Pancreas (tissue), 10 donors: ENCODE data around the gene GALP. TPM values are rescaled to one million over a fixed set of nuclear protein-coding genes. Genes with fewer than 3 reads are reported as not detected.
A peak's percentile ranks its signal among the peaks of the same experiment; 100 is the strongest.

Experiments
- ATAC-seq, 4 donors: fragments of 200-7000 bp; cut with Tn5 transposase; one replicate each; pipeline versions ENCODE4 v1.8.0 to v1.9.1; 2020; ENCODE audit warnings: mild to moderate bottlenecking in 4 of 4, moderate library complexity in 4 of 4
- DNase-seq, 6 donors: peaks; one replicate each; pipeline ENCODE4 v3.0.0-alpha.2; 2020
- FAIRE-seq: peaks from 2 replicates; lab custom pipeline; 2012; peaks lifted over from hg19 to GRCh38; lab: Jason Lieb, UNC
- H3K27ac ChIP-seq, 4 donors: fragments of 200-600 bp; sonication (generic); 1 replicate in 3 of 4; 2 replicates in 1 of 4; pipeline versions ENCODE4 v1.5.0 to v1.8.0; 2020
- H3K27me3 ChIP-seq, 4 donors: fragments of 200-600 bp; one replicate each; pipeline ENCODE4 v1.8.0; 2021
- H3K36me3 ChIP-seq, 3 donors: fragments of 200-600 bp; sonication (generic) in 1 of 3; one replicate each; pipeline versions ENCODE4 v1.5.0 to v1.8.0; 2020 to 2021
- H3K4me1 ChIP-seq, 3 donors: fragments of 200-600 bp; one replicate each; pipeline ENCODE4 v1.8.0; 2021
- H3K4me3 ChIP-seq, 4 donors: fragments of 200-600 bp; sonication (generic) in 2 of 4; one replicate each; pipeline versions ENCODE4 v1.5.0 to v1.8.0; 2020 to 2021
- H3K9me3 ChIP-seq, 4 donors: fragments of 200-600 bp; one replicate each; pipeline ENCODE4 v1.8.0; 2021
- WGBS, 2 donors: extraction: QIAGEN DNeasy Blood & Tissue Kit; methylation state at CpG; one replicate each; pipeline ENCODE4 v1.1.7; 2013; 5-methylcytosine and 5-hydroxymethylcytosine counted together
- intact Hi-C, 3 donors: fragments of 100-400 bp; cut with DNase I; formaldehyde crosslinking; loops; one replicate each; pipeline versions ENCODE4 v1.11.1 to v1.14.2; 2022
- polyA plus RNA-seq, 2 donors: library from polyadenylated mRNA; stranded (reverse); fragments of 200-250 nt; gene quantifications; one replicate each; pipeline ENCODE4 v1.2.3, GENCODE V29; 2013
- total RNA-seq, 6 donors: library from RNA; stranded (reverse); fragmentation: NEBNext Ultra II Directional in 4 of 6; extraction: Animal tissue kit (Norgen Biotek cat#: 25700) in 4 of 6; gene quantifications; one replicate each; pipeline versions ENCODE4 v1.2.1 to v1.2.4, GENCODE V29; 2021 to 2023
- TF ChIP-seq, protein P1 (sequence below), 4 donors: fragments of 200-600 bp; sonication (generic) in 3 of 4; IDR thresholded peaks; one replicate each; pipeline versions ENCODE4 v1.5.0 to v1.8.0; 2021; ENCODE audit warnings: antibody characterized with exemption in 4 of 4
- donor health status: healthy with polysubstance abuse.
- donor health status: DM: no; HTN: no; CAD: no; lungs with moderate emphysema.
- donor health status: DM: no; HTN: no; CAD: no.
- donor health status: control.
- donor health status: control.
- donor health status: Bipolar disorder and iron deficiency.
- donor health status: DM: yes; HTN: yes; CAD: no.
- donor health status: DM: no; HTN: no; CAD: no.
- donor health status: DM: no; HTN: no; CAD: no.
- donor health status: DM: yes; HTN: yes; CAD: no.

Gene GALP
- total and polyA plus RNA-seq, 8 donors = not detected

DNA sequence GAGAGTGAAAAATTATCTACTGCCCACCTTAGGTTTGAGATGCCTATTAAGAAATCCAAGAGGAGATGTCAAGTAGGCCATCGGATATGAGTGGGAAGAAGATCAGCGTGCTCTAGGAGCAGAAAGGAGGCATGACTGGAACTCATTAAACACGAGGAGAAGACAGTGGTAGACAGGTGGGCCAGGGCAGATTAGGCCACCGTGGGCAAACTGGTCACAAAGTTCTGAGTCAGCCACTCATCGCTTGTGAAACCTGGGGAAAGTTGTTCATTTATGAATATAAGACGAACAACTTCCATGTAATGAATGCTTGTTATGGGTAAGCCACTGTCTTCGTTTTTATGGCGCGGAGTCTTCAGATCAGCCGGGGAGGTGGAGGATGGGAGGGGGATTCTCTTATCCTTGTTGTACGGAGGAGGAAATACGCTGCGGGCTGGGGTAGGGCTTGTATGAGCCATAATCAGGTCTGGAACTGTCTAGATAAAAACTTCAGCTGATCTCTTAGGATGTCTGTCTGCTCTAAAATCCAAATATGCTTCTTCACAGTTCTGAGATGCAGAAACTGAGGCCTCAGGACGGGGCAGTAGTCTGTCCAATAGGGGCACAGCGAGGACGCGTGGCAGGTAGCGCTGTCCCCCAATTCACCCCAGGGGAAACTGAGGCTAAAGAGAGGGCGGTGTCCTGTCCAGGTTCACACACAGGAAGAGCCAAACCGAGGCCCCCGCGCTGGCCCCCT, 35.8 kb upstream of the GALP start:
- no peaks in the 10 kb centered on the region for H3K9me3 ChIP-seq
- DNase-seq (peak in 2 of 6 donors; percentile 44 to 47), FAIRE-seq (no peak), ATAC-seq (no peak)
- H3K27ac ChIP-seq = peak overlapping the region; percentile 88 to 95 (median 94)
- 32 to 33% methylated on average over 22 of the region's 22 CpGs for WGBS, 2 donors
- intact Hi-C loops = no loop called here
- H3K27me3 ChIP-seq = no peaks in the 10 kb centered on the region
- TF ChIP-seq, protein P1, sequence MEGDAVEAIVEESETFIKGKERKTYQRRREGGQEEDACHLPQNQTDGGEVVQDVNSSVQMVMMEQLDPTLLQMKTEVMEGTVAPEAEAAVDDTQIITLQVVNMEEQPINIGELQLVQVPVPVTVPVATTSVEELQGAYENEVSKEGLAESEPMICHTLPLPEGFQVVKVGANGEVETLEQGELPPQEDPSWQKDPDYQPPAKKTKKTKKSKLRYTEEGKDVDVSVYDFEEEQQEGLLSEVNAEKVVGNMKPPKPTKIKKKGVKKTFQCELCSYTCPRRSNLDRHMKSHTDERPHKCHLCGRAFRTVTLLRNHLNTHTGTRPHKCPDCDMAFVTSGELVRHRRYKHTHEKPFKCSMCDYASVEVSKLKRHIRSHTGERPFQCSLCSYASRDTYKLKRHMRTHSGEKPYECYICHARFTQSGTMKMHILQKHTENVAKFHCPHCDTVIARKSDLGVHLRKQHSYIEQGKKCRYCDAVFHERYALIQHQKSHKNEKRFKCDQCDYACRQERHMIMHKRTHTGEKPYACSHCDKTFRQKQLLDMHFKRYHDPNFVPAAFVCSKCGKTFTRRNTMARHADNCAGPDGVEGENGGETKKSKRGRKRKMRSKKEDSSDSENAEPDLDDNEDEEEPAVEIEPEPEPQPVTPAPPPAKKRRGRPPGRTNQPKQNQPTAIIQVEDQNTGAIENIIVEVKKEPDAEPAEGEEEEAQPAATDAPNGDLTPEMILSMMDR (IDR thresholded peaks at IDR 0.05) = no peak
- peaks cover 45 to 76% (median 76%) of the 10 kb centered on the region in 3 donors for H3K4me1 ChIP-seq
- peak overlapping the region in 3 of 4 donors; percentile 6 to 48 (median 26) for H3K4me3 ChIP-seq
- no peaks in the 10 kb centered on the region for H3K36me3 ChIP-seq

DNA sequence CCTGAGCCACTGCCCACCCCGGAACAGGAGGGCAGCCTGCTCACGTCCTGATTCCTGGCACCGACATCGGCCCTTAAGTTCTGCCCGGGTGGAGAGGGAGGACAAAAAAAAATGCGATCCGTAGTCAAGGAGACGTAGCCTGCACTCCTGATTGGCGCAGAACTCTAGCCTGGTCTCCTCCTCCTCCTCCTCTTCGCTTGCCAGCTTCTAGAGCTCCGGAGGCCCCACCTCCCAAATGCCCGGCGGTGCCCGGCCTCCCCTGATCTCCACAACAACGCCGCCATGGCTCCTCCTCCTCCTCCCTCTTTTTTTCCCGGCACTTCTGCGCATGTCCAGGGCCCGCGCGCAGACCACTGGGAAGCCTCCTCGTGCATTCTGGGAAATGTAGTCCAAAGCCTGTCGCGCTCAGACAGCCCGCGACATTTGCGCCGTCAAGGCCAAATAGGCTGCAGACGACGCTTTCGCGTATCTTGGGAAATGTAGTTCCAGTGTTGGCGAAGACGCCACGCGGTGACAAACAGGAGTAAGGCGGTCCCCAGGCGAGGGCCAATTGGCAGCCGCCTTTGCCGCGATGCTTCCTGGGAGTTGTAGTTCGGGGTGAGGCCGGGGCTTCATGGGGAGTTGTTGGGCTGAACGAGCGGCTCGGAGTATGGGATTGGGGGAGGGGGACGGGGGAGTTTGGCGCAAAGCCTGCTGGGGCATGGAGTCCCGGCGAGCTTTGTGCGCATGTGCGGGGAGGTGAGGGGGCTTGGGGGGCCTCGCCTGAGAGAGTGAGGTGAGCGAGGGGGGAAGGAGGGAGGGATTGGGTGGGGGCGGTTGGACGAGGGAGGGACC, 35.0 kb upstream of the GALP start, which contains the start of gene ZNF444:
Gene ZNF444 (plus strand): TSS at position 705 of the 834 bp plus-strand sequence. CDS start 5,625 bp downstream, outside the sequence.
- Histone ChIP-seq H3K4me3 (peak within 1 kb of the TSS; percentile 6 to 48 (median 38)), H3K27me3 (no peaks in the 10 kb centered on the region), H3K4me1 (peaks cover 53 to 79% (median 77%) of the 10 kb centered on the region in 3 donors), H3K9me3 (no peaks in the 10 kb centered on the region), H3K36me3 (no peaks in the 10 kb centered on the region), H3K27ac (peak within 1 kb of the TSS; percentile 88 to 95 (median 94))
- DNase-seq = peak; percentile 97 to 100 (median 100)
- TF ChIP-seq, protein P1 (IDR thresholded peaks at IDR 0.05) = no peak
- WGBS, 2 donors = 0 to 1% methylated on average over 56 of the region's 56 CpGs
- peak; percentile 97 for FAIRE-seq
- peak; percentile 72 to 85 (median 76) for ATAC-seq
- intact Hi-C loops = no loop called here

DNA sequence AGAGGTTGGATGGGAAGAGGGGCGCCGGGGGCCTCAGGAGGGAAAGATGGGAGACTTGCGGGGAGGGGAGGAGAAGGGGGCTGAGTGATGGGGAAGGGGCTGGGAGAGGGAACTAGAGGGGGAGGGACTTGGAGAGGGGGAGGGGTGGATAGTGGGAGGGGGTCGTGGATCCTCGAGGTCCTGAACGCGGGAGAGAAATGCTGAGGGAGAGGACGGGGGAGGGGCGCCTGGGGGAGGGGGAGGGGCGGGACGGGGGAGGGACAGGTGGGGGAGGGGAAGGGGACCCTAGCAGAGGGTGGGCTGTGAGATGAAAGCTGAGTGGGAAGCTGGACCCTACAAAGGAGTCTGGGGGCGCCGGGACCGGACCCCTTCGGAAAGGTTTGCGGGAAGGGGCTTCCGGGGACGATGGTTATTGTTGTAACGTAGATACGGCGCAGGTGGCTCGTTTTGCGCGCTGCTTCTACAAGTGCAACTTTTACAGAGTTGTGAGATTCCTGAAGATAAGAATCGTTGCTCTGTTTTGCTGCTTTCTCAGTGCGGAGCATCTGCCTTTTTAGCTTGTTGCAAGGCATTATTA, 34.3 kb upstream of the GALP start:
- no peak for FAIRE-seq
- peaks cover 59 to 81% (median 77%) of the 10 kb centered on the region in 3 donors for H3K4me1 ChIP-seq

DNA sequence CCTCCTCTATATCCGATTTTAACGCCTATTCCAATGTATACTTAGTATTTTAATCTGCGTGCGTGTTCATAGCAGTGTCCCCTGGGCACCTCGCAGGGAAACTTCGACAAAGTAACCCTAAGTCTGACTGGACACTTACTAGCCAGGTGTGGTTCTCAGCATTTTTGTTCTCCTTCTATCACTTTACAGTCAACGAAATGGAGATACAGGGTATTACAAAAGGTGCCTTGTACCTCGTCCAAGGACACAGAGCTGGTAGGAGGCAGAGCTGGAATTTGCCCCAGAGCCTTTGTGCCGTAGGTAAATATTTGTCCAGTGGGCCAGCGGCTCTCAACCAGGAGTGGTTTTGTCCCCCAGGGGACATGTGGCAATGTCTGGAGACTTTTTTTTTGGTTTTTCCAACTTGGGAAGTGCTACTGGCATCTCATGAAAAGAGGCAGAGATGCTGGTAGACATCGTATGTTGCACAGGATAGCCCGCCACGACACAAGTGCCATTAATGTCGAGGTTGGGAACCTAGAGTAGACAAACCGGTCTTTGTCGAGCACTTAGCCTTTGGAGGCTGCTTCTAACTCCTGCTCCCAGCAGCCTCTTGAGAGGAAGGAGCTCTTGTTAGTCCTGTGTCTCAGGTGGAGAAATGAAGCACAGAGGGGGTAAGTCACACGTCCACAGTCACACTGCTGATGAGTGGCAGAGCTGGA, 33.6 kb upstream of the GALP start:
- FAIRE-seq (no peak), DNase-seq (peak; percentile 65 to 89 (median 87)), ATAC-seq (peak; percentile 31 to 54 (median 45))
- Histone ChIP-seq H3K4me1 (peaks cover 52 to 76% (median 71%) of the 10 kb centered on the region in 3 donors), H3K27me3 (no peaks in the 10 kb centered on the region), H3K9me3 (no peaks in the 10 kb centered on the region), H3K4me3 (peak overlapping the region in 3 of 4 donors; percentile 29 to 48 (median 46)), H3K36me3 (no peaks in the 10 kb centered on the region), H3K27ac (peak overlapping the region; percentile 85 to 95 (median 94))
- TF ChIP-seq, protein P1 (IDR thresholded peaks at IDR 0.05) = no peak
- WGBS, 2 donors = 8 to 11% methylated on average over 17 of the region's 17 CpGs
- intact Hi-C loops = no loop called here

More for the DNA sequence above, 34.3 kb upstream of the GALP start:
- no peaks in the 10 kb centered on the region for H3K27me3 ChIP-seq
- no peaks in the 10 kb centered on the region for H3K9me3 ChIP-seq
- peak overlapping the region; percentile 85 to 95 (median 94) for H3K27ac ChIP-seq
- intact Hi-C loops = no loop called here
- 0 to 1% methylated on average over 17 to 24 of the region's 26 CpGs for WGBS, 2 donors
- TF ChIP-seq, protein P1 (IDR thresholded peaks at IDR 0.05) = no peak
- H3K36me3 ChIP-seq = no peaks in the 10 kb centered on the region
- ATAC-seq = no peak
- peak in 2 of 6 donors; percentile 55 to 66 for DNase-seq
- peak overlapping the region in 3 of 4 donors; percentile 29 to 48 (median 46) for H3K4me3 ChIP-seq
